H7 (cell line): ENCODE measurements around the gene ZGLP1. TPM values are rescaled to one million over a fixed set of nuclear protein-coding genes. Genes with fewer than 3 reads are reported as not detected.
A peak's percentile ranks its signal among the peaks of the same experiment; 100 is the strongest.

ENCODE experiments used
- DNase-seq: peaks from one replicate; pipeline ENCODE4 v3.0.0; 2012
- H3K27me3 ChIP-seq: 2 replicates; pipeline ENCODE4 v1.6.0; 2011; ENCODE audit warnings: mild to moderate bottlenecking, low read length; ENCODE audit not compliant: control insufficient read depth, insufficient read depth
- H3K36me3 ChIP-seq: replicated peaks from 2 replicates; pipeline ENCODE4 v1.5.1; 2011; ENCODE audit warnings: low read length; ENCODE audit not compliant: control insufficient read depth, insufficient read depth
- H3K4me3 ChIP-seq: 2 replicates; pipeline ENCODE4 v1.5.1; 2011; ENCODE audit warnings: low read depth, mild to moderate bottlenecking, control low read depth, low read length, moderate library complexity; ENCODE audit not compliant: insufficient read depth
- total RNA-seq: library from RNA; depleted of rRNA; stranded (reverse); fragments of >200 nt; shearing (Covaris generic); gene quantifications from 2 replicates; pipeline ENCODE4 v1.2.3, GENCODE V29; 2014

ZGLP1 gene
- total RNA-seq, 1 experiment from 2014 or later: 0.17 TPM

DNA sequence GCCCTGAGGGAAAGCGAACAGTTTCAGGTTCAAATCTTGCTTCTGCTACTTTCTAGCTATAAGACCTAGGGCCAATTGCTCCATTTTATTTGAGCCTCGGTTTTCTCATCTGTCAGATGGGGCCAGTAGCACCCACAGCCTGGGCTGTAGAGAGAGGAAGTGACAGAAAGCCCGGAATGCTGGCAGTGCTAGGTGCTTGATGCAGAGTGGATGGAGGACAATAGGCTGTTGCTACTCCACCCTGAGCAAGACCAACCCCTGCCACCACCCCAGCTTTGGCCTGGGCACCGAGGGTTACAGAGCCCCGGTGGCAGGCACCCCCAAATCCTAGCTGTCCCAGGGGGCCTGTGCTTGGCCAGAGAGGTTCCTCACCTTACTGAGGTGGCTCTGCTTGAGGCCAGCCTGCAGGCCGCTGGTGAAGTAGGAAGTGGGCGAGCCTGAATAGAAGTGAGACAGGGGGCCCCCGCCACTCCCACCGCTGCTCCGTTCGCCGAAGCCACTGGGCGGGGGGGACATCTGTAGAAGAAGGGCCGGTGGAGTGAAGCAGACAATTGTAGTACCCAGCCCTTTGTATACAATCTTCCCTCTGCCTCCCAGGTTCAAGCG is 8.3 kb upstream of the ZGLP1 start:
- DNase-seq: no peak
- Histone ChIP-seq H3K27me3 (no peaks in the 10 kb centered on the region), H3K36me3 (peaks cover 22% of the 10 kb centered on the region), H3K4me3 (no peak overlapping the region)

DNA sequence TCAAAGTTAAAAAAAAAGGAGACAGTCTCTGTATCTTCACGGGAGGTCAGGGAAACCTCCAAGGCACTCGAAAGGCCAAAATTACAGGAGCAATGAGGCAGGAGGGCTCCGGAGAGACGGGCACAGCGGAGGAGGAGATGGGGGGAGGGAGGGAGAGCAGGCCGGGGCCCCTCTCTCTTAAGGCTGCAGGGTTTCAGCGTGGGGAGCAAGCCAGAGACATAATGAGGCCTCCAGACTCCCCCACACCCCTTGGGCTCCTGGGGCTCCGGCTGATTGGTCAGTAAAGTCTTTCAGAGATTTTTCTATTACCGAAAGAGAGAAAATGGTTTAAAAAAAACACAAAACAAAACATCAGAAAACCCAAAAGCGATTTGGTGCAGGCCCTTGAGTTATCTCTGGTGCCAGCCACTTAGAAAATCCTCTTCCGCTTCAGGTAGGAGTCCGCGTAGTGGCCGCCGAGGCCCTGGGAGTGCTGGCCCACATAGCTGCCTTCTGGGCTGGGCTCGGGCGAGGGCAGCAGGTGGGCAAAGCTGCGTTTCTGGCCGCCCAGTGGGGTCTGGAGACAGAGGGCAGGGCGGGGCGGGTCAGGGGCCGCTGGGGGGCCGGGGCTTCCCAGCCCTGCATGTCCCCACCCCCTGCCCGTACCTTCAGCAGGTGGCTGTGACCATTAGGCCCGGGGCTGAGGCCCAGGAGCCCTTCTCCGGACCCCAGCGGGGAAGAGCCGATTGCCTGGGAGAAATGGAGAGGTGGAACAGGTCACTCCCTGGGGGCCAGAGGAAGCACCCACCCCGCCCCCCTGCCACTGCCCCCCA is 7.6 kb upstream of the ZGLP1 start:
- H3K4me3 ChIP-seq: no peak overlapping the region
- DNase-seq: peak; percentile 60
- H3K36me3 ChIP-seq: peaks cover 19% of the 10 kb centered on the region
- no peaks in the 10 kb centered on the region for H3K27me3 ChIP-seq

DNA sequence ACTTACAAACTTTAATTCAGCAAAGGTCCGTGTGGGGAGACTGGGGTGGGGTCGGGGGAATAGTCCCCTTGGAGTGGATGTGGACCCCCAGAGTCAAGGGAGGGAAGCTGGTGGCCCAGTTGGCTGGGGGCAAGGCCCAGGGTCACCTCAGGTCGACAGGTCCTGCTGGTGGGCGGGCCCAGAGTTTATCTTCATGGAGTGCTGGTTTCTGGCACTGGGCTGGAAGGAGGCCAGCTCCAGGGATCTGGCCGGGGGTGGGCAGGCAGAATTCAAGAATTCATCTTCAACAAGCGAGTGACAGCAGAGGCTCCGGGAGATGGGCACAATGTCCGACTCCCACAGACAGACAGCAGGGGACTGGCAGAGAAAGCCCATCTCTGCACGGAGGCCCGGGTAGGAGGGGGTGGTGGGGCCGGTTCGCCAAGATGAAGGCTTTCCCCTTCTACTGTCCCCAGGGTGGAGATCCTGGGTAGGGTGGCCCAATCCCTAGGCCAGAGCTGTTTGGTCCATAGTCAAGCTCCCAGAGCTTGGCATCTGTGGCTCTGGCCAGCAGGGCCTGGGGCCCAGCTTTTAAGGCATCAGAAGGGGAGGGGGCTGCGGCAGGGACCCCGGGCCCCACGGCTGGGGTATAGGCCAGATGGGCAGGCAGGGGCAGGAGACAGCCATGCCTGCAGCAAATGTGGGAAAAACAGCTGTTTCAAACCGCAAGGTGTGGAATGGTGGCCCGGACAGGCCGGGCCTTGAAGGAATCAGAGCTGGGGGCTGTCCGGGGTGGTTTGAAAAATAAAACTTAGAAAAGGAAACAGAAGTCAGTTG is 6.8 kb upstream of the ZGLP1 start:
- H3K27me3 ChIP-seq: no peaks in the 10 kb centered on the region
- peak; percentile 72 for DNase-seq
- no peak overlapping the region for H3K4me3 ChIP-seq
- peaks cover 14% of the 10 kb centered on the region for H3K36me3 ChIP-seq

DNA sequence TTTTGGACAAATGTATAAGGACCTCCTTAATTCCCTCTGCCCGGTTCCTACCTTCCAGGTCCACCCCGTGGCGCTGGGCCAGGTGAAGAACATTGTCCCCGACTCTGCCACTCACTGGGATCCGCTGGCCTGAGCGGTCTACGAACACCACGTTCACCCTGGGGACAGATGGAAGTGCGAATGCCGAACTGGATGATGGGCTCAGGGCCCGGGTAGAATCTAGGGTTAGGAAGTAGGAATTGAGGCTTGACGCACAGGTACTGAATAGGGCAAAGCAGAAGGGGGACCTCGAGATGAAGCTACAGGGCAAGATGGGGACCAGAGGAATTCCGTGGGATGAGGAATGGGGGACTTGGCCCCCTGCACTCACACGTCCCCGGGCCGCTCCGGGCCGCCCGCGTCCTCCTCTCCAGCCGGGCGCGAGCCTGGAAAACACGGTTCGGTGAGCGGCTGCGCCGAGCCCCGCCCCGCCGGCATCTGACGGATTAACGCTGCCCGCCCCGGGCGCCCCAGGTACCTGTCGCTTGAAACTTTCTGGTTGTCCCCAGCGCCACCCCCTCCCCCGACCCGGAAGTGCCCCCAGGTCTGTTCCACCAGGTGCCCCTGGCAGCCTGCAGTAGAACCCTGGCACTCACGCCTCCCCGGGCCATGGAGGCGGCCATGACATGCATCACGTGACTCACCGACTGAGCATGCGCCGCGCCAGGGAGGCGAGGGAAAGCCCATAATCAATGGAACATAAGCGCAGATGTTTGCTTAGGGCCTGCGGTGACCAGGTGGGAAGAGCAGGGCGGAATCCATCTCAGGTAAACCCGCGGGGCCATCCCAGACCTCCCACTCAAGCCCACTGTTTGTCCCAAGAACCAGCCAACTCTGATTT is 6.0 kb upstream of the ZGLP1 start, which contains the start of gene FDX2:
Gene FDX2, minus strand, starts transcription at position 681 of the 880 bp plus-strand sequence. Its CDS starts 19 bp downstream, at position 662.
- peak within 1 kb of the TSS; percentile 89 for H3K4me3 ChIP-seq
- DNase-seq: peak; percentile 97
- peaks cover 14% of the 10 kb centered on the region for H3K36me3 ChIP-seq
- H3K27me3 ChIP-seq: no peaks in the 10 kb centered on the region

DNA sequence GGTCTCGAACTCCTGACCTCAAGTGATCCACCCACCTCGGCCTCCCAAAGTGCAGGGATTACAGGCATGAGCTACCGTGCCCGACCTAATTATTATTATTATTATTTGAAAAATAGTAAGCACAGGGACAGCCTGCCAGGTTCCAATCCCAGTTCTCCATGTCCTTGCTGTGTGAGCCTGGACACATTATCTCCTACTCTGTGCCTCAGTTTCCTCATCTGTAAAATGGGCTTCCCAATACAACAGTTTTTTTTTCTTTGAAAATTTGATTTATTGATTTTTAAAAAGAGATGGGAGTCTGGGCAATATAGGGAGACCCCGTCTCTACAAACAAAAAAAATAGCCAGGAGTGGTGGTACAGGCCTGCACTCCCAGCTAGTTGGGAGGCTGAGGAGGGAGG is 3.3 kb downstream of the ZGLP1 start:
- H3K27me3 ChIP-seq: no peaks in the 10 kb centered on the region
- no peak overlapping the region for H3K4me3 ChIP-seq
- H3K36me3 ChIP-seq: no peaks in the 10 kb centered on the region; the same call in 1 of the 2 replicates
- DNase-seq: no peak

DNA sequence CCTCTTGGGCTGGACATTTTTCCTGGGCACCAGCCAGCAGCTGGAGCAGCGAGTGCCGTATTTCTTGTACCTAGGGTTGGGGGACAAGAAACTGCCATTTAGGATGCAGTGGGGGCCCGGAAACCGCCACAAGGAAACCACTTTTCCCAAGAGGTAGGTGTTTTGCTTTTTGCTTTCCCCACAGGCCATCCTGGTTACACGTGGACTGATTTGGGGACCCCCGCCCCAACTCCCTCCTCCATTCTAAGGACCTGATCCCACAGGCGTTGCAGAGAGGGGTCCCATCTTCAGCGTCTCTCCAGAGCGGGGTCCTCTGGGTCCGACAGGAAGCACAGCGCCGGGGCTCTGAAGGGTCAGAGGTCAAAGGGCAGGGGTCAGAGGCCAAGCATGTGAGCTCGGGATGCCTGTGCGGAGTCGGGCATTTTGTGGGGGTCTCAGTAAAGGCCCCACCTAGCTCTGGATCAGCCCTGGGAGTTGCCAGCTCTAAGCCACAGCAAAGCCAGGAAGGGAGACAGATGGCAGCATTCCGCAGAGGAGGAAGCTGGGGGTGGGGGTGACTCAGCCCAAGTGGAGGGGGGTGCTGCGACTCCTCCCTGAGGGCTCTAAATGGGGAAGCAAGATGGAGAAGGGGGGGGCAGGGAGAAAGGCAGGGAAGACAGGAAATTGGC is 4.3 kb downstream of the ZGLP1 start:
- Histone ChIP-seq H3K4me3 (no peak overlapping the region), H3K27me3 (no peaks in the 10 kb centered on the region), H3K36me3 (no peaks in the 10 kb centered on the region)
- DNase-seq: no peak

DNA sequence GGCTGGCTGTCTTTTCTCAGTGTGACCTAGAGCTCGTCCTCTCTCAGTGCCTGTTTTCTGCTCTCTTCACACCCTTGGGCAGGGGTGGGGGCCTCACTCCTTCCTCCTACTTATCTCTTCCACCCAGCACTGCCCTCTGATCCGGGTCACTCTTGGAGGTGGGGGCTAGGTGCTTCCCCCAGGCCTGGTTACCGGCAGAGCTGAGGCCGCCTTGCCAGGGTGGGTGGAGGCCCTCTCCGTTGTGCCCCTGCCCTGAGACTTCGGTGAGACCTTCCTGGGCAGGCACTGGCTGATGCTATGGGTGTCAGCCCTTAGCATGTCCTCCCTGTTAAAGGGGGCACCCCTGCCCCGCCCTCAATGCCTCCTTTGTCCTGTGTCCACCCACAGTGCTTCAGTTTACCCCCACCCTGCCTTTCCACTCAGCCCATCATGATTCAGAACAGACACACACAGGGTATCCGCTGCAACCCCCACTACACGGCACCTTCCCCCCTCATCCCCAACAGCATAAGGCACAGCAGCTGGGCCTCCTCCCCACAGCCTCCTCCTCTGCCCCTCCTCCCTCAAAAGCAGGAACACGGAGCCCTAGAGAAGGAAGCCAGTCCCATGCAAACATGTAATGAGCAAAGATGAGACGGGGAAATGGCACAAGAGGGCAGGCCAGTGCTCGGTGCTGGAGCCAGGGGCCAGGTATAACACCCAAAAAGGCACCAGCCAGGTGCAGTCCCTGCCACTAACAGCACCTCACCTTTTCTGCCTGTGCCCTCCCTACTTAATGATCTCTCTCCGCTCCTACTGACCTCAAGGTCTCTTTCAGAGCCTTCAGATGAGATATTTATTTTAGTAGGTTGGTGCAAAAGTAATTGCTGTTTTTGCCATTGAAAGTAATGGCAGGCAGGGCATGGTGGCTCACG is 9.8 kb downstream of the ZGLP1 start:
- Histone ChIP-seq H3K4me3 (no peak overlapping the region), H3K27me3 (peaks cover 25% of the 10 kb centered on the region), H3K36me3 (no peaks in the 10 kb centered on the region)
- peak; percentile 23 for DNase-seq

DNA sequence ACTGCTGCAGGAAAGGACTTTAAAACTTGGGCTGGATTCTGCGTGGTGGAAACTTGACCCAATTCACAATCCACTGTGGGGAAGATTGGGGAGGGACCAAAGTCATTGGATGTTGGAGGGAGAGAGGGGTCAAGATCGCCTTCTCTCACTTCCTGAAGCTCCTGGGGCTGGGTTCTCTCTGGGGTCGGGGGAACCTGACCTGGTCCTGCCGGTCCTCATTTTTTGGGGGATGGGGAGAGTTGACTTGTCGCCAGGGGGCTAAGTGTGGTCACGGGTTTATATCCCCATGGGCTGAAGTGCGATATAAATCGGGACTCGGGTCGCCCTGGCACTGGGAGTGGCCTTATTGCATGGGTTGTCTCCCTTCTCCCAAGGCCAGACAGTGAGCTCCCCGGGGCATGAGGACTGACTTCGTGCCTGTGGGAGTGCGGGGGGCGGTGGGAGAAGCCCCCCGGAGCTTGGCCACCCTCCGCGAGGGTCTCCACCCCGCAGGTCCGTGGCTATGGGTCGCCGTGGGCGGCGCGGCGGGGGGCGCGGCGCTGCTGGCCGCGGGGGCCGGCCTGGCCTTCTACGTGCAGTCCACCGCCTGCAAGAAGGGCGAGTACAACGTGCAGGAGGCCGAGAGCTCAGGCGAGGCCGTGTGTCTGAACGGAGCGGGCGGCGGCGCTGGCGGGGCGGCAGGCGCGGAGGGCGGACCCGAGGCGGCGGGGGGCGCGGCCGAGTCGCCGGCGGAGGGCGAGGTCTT is 13.6 kb downstream of the ZGLP1 start:
- DNase-seq: peak; percentile 93
- Histone ChIP-seq H3K4me3 (peak overlapping the region; percentile 40), H3K27me3 (peaks cover 62% of the 10 kb centered on the region), H3K36me3 (no peaks in the 10 kb centered on the region)

DNA sequence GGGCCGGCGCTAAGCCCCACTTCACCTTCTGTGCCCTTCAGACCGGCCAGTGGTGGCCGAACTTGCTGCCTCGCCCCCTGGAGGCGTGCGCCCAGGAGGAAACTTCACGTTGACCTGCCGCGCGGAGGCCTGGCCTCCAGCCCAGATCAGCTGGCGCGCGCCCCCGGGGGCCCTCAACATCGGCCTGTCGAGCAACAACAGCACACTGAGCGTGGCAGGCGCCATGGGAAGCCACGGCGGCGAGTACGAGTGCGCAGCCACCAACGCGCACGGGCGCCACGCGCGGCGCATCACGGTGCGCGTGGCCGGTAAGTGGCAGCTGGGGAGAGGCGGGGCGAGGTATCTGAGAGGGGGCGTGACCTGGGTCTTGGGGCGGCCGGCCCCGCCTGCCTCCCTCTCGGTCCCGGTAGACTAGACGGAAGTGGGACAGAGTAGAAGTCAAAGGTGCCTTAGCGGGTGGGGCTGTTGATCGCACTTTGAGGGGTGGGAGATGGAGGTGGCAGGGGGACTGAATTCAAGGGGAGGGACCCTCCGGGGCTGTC is 14.2 kb downstream of the ZGLP1 start:
- H3K4me3 ChIP-seq: peak overlapping the region; percentile 40; the same call in 1 of the 2 replicates
- no peaks in the 10 kb centered on the region for H3K36me3 ChIP-seq
- H3K27me3 ChIP-seq: peaks cover 68% of the 10 kb centered on the region
- peak; percentile 90 for DNase-seq

DNA sequence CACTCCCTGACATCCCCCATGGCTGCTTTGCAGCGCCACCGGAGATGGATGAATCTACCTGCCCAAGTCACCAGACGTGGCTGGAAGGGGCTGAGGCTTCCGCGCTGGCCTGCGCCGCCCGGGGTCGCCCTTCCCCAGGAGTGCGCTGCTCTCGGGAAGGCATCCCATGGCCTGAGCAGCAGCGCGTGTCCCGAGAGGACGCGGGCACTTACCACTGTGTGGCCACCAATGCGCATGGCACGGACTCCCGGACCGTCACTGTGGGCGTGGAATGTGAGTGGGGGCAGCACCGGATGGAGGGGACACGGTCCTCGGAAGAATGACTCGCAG is 15.3 kb downstream of the ZGLP1 start:
- Histone ChIP-seq H3K4me3 (no peak overlapping the region), H3K27me3 (peaks cover 77% of the 10 kb centered on the region), H3K36me3 (no peaks in the 10 kb centered on the region)
- peak; percentile 89 for DNase-seq

DNA sequence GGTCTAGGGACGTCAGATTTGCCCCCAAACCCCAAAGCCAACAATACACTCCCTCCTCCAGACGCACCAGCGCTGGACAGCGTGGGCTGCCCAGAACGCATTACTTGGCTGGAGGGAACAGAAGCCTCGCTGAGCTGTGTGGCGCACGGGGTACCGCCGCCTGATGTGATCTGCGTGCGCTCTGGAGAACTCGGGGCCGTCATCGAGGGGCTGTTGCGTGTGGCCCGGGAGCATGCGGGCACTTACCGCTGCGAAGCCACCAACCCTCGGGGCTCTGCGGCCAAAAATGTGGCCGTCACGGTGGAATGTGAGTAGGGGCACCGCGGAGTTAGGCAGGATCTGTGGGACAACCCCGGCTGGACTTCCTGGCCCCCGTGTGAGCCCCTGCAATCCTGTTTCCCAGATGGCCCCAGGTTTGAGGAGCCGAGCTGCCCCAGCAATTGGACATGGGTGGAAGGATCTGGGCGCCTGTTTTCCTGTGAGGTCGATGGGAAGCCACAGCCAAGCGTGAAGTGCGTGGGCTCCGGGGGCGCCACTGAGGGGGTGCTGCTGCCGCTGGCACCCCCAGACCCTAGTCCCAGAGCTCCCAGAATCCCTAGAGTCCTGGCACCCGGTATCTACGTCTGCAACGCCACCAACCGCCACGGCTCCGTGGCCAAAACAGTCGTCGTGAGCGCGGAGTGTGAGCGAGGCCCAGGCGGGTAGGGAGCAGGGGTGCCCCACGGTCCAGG is 15.8 kb downstream of the ZGLP1 start:
- no peak overlapping the region for H3K4me3 ChIP-seq
- no peaks in the 10 kb centered on the region for H3K36me3 ChIP-seq
- DNase-seq: peak; percentile 65
- H3K27me3 ChIP-seq: peaks cover 83% of the 10 kb centered on the region
